GM15510 (cell line): ENCODE measurements around the gene XAB2.
A peak's percentile ranks its signal among the peaks of the same experiment; 100 is the strongest.

Source experiments
- POLR2A ChIP-seq: IDR thresholded peaks from 3 replicates; pipeline ENCODE4 v1.6.1; 2011; ENCODE audit warnings: borderline replicate concordance; ENCODE audit not compliant: insufficient read length; ENCODE audit errors: extremely low read depth

XAB2 gene

GRCh38 chr19:7642295-7643030 is 13.1 kb upstream of the XAB2 start:
- TF ChIP-seq POLR2A = no peak

- no peak for TF ChIP-seq POLR2A
Measured at GRCh38 chr19:7641290-7642276, 12.2 kb upstream of the XAB2 start.

GRCh38 chr19:7640803-7641202 is 11.5 kb upstream of the XAB2 start:
- TF ChIP-seq POLR2A = no peak

GRCh38 chr19:7639863-7640348 is 10.6 kb upstream of the XAB2 start:
- no peak for TF ChIP-seq POLR2A

- TF ChIP-seq POLR2A = no peak
Measured at GRCh38 chr19:7638802-7639465, 9.6 kb upstream of the XAB2 start.

- no peak for TF ChIP-seq POLR2A
Measured at GRCh38 chr19:7637374-7638256, 8.3 kb upstream of the XAB2 start.

- peak; percentile 80 for TF ChIP-seq POLR2A
Measured at GRCh38 chr19:7636691-7637373, 7.5 kb upstream of the XAB2 start, which contains the start of gene STXBP2. TSS of gene STXBP2 (plus strand) at chr19:7637110. CDS start at chr19:7637150, 40 bp downstream.

GRCh38 chr19:7636317-7636690 is 7.0 kb upstream of the XAB2 start:
- no peak for TF ChIP-seq POLR2A

GRCh38 chr19:7635670-7636069 is 6.3 kb upstream of the XAB2 start:
- no peak for TF ChIP-seq POLR2A

- TF ChIP-seq POLR2A = no peak
Measured at GRCh38 chr19:7633698-7634097, 4.4 kb upstream of the XAB2 start, which contains the start of gene PCP2. TSS of gene PCP2 (minus strand) at chr19:7633719. CDS start at chr19:7633457, 262 bp downstream.

GRCh38 chr19:7632340-7633203 is 3.2 kb upstream of the XAB2 start:
- TF ChIP-seq POLR2A = no peak

GRCh38 chr19:7631577-7631976 is 2.2 kb upstream of the XAB2 start:
- no peak for TF ChIP-seq POLR2A

- no peak for TF ChIP-seq POLR2A
Measured at GRCh38 chr19:7628589-7629311, 595 bp downstream of the XAB2 start.
